T-cell (primary cell): ENCODE results near the gene QSOX1. TPM values are rescaled to one million over a fixed set of nuclear protein-coding genes. Genes with fewer than 3 reads are reported as not detected.
"Not testable (repeated sequence)": the region's sequence is repeated elsewhere in the genome, so short reads cannot be mapped to it uniquely, and the experiment has no call there.

Experiments used
- ATAC-seq, 4 experiments: fragments of 200-7000 bp in 3 of 4; fragments of 150-1000 bp in 1 of 4; cut with Tn5 transposase; replicated peaks in 1 of 4; 1 replicate in 3 of 4; 2 replicates in 1 of 4; pipeline ENCODE4 v1.10.0; 2021; ENCODE audit warnings: moderate library complexity in 3 of 4, mild to moderate bottlenecking in 2 of 4, moderate number of reproducible peaks in 1 of 4
- CTCF ChIA-PET, 2 donors: fragments of 300-600 bp; sonication (Branson Sonifier 250); formaldehyde crosslinking; loops; one replicate each; lab custom pipeline; 2022; ENCODE audit warnings: antibody characterized with exemption in 2 of 2; lab: Charles Lee
- POLR2A ChIA-PET, 2 donors: fragments of 300-600 bp; sonication (Branson Sonifier 250); formaldehyde crosslinking; loops; one replicate each; lab custom pipeline; 2022; ENCODE audit warnings: antibody characterized with exemption in 2 of 2; lab: Charles Lee
- DNase-seq, 35 experiments: peaks; one replicate each; pipeline versions ENCODE4 v3.0.0 to v3.0.0-alpha.2; 2013 to 2023
- H3K27ac ChIP-seq: one replicate; pipeline ENCODE4 v1.5.1; 2013; ENCODE audit warnings: low read length
- H3K27me3 ChIP-seq, 2 experiments: replicated peaks in 1 of 2; 1 replicate in 1 of 2; 2 replicates in 1 of 2; pipeline versions ENCODE4 v1.6.1 to v1.7.0; 2013; ENCODE audit warnings: low read length in 1 of 2, mixed read lengths in 1 of 2; ENCODE audit not compliant: control insufficient read depth in 2 of 2, insufficient read depth in 2 of 2; ENCODE audit errors: extremely low read depth in 1 of 2
- H3K36me3 ChIP-seq, 2 donors: 1 replicate in 1 of 2; 2 replicates in 1 of 2; pipeline versions ENCODE4 v1.6.1 to v1.7.0; 2013; ENCODE audit warnings: low read length in 1 of 2; ENCODE audit not compliant: control insufficient read depth in 2 of 2, insufficient read depth in 1 of 2; ENCODE audit errors: extremely low read depth in 1 of 2
- H3K4me1 ChIP-seq, 2 experiments: 1 replicate in 1 of 2; 2 replicates in 1 of 2; pipeline versions ENCODE4 v1.6.1 to v1.7.0; 2013; ENCODE audit warnings: low read length in 2 of 2, mixed read lengths in 1 of 2; ENCODE audit not compliant: insufficient read depth in 2 of 2, control insufficient read depth in 1 of 2; ENCODE audit errors: extremely low read depth in 1 of 2
- H3K4me3 ChIP-seq, 2 donors: 1 replicate in 1 of 2; 2 replicates in 1 of 2; pipeline versions ENCODE4 v1.5.1 to v1.7.0; 2013; ENCODE audit warnings: mild to moderate bottlenecking in 2 of 2, low read length in 1 of 2, moderate library complexity in 1 of 2; ENCODE audit not compliant: control insufficient read depth in 1 of 2; ENCODE audit errors: extremely low read depth in 1 of 2
- H3K9me3 ChIP-seq: 2 replicates; pipeline ENCODE4 v1.7.0; 2013
- H3K27ac Mint-ChIP-seq, 2 donors: one replicate each; pipeline ENCODE4 v1.8.0; 2020 to 2021; ENCODE audit warnings: mild to moderate bottlenecking in 2 of 2, mixed read lengths in 2 of 2
- H3K27me3 Mint-ChIP-seq, 2 donors: one replicate each; pipeline ENCODE4 v1.8.0; 2021 to 2022; ENCODE audit warnings: mixed read lengths in 2 of 2
- H3K36me3 Mint-ChIP-seq: one replicate; pipeline ENCODE4 v1.8.0; 2021; ENCODE audit warnings: mixed read lengths
- H3K4me1 Mint-ChIP-seq, 3 donors: one replicate each; pipeline ENCODE4 v1.8.0; 2020 to 2022; ENCODE audit warnings: mixed read lengths in 3 of 3, mild to moderate bottlenecking in 1 of 3
- H3K4me3 Mint-ChIP-seq, 3 donors: one replicate each; pipeline ENCODE4 v1.8.0; 2020 to 2022; ENCODE audit warnings: mild to moderate bottlenecking in 3 of 3, mixed read lengths in 3 of 3, moderate library complexity in 3 of 3
- H3K9me3 Mint-ChIP-seq, 3 donors: one replicate each; pipeline ENCODE4 v1.8.0; 2020 to 2022; ENCODE audit warnings: mixed read lengths in 3 of 3
- WGBS: methylation state at CpG from one replicate; pipeline ENCODE4 v1.1.5; 2013; ENCODE audit warnings: missing lambda C conversion rate; ENCODE audit not compliant: insufficient coverage; 5-methylcytosine and 5-hydroxymethylcytosine counted together
- total RNA-seq, 35 experiments: library from RNA in 6 of 35; stranded (reverse) in 6 of 35; fragments of 120-200 nt in 1 of 35; gene quantifications; one replicate each; pipeline versions ENCODE4 v1.2.1 to v1.2.4 and lab custom pipeline; 2013 to 2026

Gene QSOX1
- total RNA-seq, 5 donors from 2014 or later (not counting 1 experiment from before 2014, with no cell fraction given), result 19.7 to 32.5 (median 28.2) TPM

- POLR2A ChIA-PET, H3K36me3 Mint-ChIP-seq, H3K4me3 Mint-ChIP-seq, H3K4me1 ChIP-seq, H3K9me3 ChIP-seq, H3K4me3 ChIP-seq, DNase-seq, ATAC-seq, H3K36me3 ChIP-seq, H3K4me1 Mint-ChIP-seq, H3K27ac ChIP-seq, H3K27ac Mint-ChIP-seq: not testable (repeated sequence)
- H3K27me3 ChIP-seq, result peaks cover 0 to 14% of the 10 kb centered on the region in 2 experiments
- 96% methylated on average over 3 of the region's 9 CpGs for WGBS
- Mint-ChIP-seq H3K27me3 (peaks cover 36 to 48% of the 10 kb centered on the region in 2 donors), H3K9me3 (peaks cover 4 to 13% (median 8%) of the 10 kb centered on the region in 3 donors)
- CTCF ChIA-PET, result interaction anchor here (0.5 to 1.2 kb wide), 2 partner anchors 11 to 45 kb away, joined by 3 read pairs; no protein-coding TSS in a partner anchor
Observed at GRCh38 chr1:180133688-180134087, 21.0 kb upstream of the QSOX1 start.

GRCh38 chr1:180135535-180135934 lies 19.1 kb upstream of the QSOX1 start:
- Mint-ChIP-seq H3K27me3 (peaks cover 36 to 47% of the 10 kb centered on the region in 2 donors), H3K4me1 (no peaks in the 10 kb centered on the region), H3K36me3 (no peaks in the 10 kb centered on the region), H3K9me3 (peaks cover 4 to 13% (median 8%) of the 10 kb centered on the region in 3 donors), H3K4me3 (no peak overlapping the region), H3K27ac (no peak overlapping the region)
- H3K27me3 ChIP-seq, result peaks cover 0 to 7% of the 10 kb centered on the region in 2 experiments
- H3K36me3 ChIP-seq, result no peaks in the 10 kb centered on the region
- H3K27ac ChIP-seq, result no peak overlapping the region
- ChIA-PET POLR2A (interaction anchor here in 1 of 2 donors (0.6 kb wide), 1 partner anchor 697 kb away, joined by 3 read pairs; no protein-coding TSS in a partner anchor), CTCF (no interaction called here)
- no peak overlapping the region for H3K4me3 ChIP-seq
- no peak for ATAC-seq
- WGBS, result no CpG with 5 or more reads among the region's 1 CpG
- no peak for DNase-seq
- H3K9me3 ChIP-seq, result no peaks in the 10 kb centered on the region
- H3K4me1 ChIP-seq, result no peaks in the 10 kb centered on the region

- peaks cover 0 to 7% of the 10 kb centered on the region in 2 experiments for H3K27me3 ChIP-seq
- Mint-ChIP-seq H3K9me3 (peaks cover 4 to 13% (median 8%) of the 10 kb centered on the region in 3 donors), H3K27ac (no peak overlapping the region), H3K27me3 (peaks cover 30 to 44% of the 10 kb centered on the region in 2 donors), H3K4me1 (no peaks in the 10 kb centered on the region), H3K4me3 (no peak overlapping the region), H3K36me3 (no peaks in the 10 kb centered on the region)
- DNase-seq (no peak), ATAC-seq (no peak)
- CTCF ChIA-PET, result no interaction called here
- no peaks in the 10 kb centered on the region for H3K36me3 ChIP-seq
- H3K4me1 ChIP-seq, result no peaks in the 10 kb centered on the region
- no peak overlapping the region for H3K27ac ChIP-seq
- H3K4me3 ChIP-seq, result no peak overlapping the region
- WGBS, result 83% methylated on average over 2 of the region's 4 CpGs
- H3K9me3 ChIP-seq, result no peaks in the 10 kb centered on the region
- POLR2A ChIA-PET, result interaction anchor here in 1 of 2 donors (0.5 to 0.6 kb wide), 2 partner anchors 697 to 1604 kb away, joined by 3 to 8 read pairs; no protein-coding TSS in a partner anchor
Observed at GRCh38 chr1:180136331-180136967, 18.2 kb upstream of the QSOX1 start.

- Histone ChIP-seq H3K27ac (no peak overlapping the region), H3K4me3 (no peak overlapping the region), H3K36me3 (no peaks in the 10 kb centered on the region), H3K9me3 (no peaks in the 10 kb centered on the region), H3K4me1 (no peaks in the 10 kb centered on the region), H3K27me3 (peaks cover 0 to 7% of the 10 kb centered on the region in 2 experiments)
- DNase-seq (no peak), ATAC-seq (no peak)
- Mint-ChIP-seq H3K36me3 (no peaks in the 10 kb centered on the region), H3K4me3 (no peak overlapping the region), H3K9me3 (peaks cover 4 to 13% (median 8%) of the 10 kb centered on the region in 3 donors), H3K27ac (no peak overlapping the region), H3K4me1 (no peaks in the 10 kb centered on the region), H3K27me3 (peaks cover 25 to 42% of the 10 kb centered on the region in 2 donors)
- CTCF ChIA-PET, result no interaction called here
- POLR2A ChIA-PET, result interaction anchor here in 1 of 2 donors (0.5 kb wide), 1 partner anchor 1603 kb away, joined by 8 read pairs; no protein-coding TSS in a partner anchor
Observed at GRCh38 chr1:180136968-180137356, 17.7 kb upstream of the QSOX1 start.

- Mint-ChIP-seq H3K27me3 (peaks cover 20 to 35% of the 10 kb centered on the region in 2 donors), H3K27ac (no peak overlapping the region), H3K4me3 (no peak overlapping the region), H3K4me1 (no peaks in the 10 kb centered on the region), H3K9me3 (peaks cover 4 to 13% (median 8%) of the 10 kb centered on the region in 3 donors), H3K36me3 (no peaks in the 10 kb centered on the region)
- POLR2A ChIA-PET, result no interaction called here
- H3K4me3 ChIP-seq, result no peak overlapping the region
- H3K27me3 ChIP-seq, result peaks cover 0 to 8% of the 10 kb centered on the region in 2 experiments
- CTCF ChIA-PET, result no interaction called here
- no peaks in the 10 kb centered on the region for H3K36me3 ChIP-seq
- no peak overlapping the region for H3K27ac ChIP-seq
- no peaks in the 10 kb centered on the region for H3K9me3 ChIP-seq
- ATAC-seq, result no peak
- no peak for DNase-seq
- no CpG with 5 or more reads among the region's 2 CpGs for WGBS
- no peaks in the 10 kb centered on the region for H3K4me1 ChIP-seq
Observed at GRCh38 chr1:180137776-180138175, 16.9 kb upstream of the QSOX1 start.

GRCh38 chr1:180141381-180141934 lies 13.2 kb upstream of the QSOX1 start:
- peaks cover 3 to 4% of the 10 kb centered on the region in 2 experiments for H3K27me3 ChIP-seq
- POLR2A ChIA-PET, result no interaction called here
- CTCF ChIA-PET, result no interaction called here
- H3K4me3 ChIP-seq, result no peak overlapping the region
- Mint-ChIP-seq H3K27ac (no peak overlapping the region), H3K27me3 (peaks cover 10 to 16% of the 10 kb centered on the region in 2 donors), H3K36me3 (no peaks in the 10 kb centered on the region), H3K9me3 (peaks cover 4 to 9% (median 6%) of the 10 kb centered on the region in 3 donors), H3K4me1 (no peaks in the 10 kb centered on the region), H3K4me3 (no peak overlapping the region)
- H3K27ac ChIP-seq, result no peak overlapping the region
- no peaks in the 10 kb centered on the region for H3K4me1 ChIP-seq
- H3K9me3 ChIP-seq, result no peaks in the 10 kb centered on the region
- no peaks in the 10 kb centered on the region for H3K36me3 ChIP-seq
- DNase-seq (no peak), ATAC-seq (no peak)
- WGBS, result 100% methylated on average over 2 of the region's 6 CpGs
